OCI-LY3 (cell line): ENCODE measurements around the gene MRPL55.

Experiments used
- CTCF ChIP-seq: fragments of 200-600, 300-600 bp; sonication (generic); IDR thresholded peaks from 2 replicates; pipeline ENCODE4 v1.5.1; 2014; ENCODE audit warnings: antibody characterized with exemption, low read length, low read depth
- EZH2phosphoT487 ChIP-seq: fragments of 200-600 bp; shearing (Covaris generic); IDR thresholded peaks from 2 replicates; pipeline ENCODE4 v1.6.1; 2018; ENCODE audit warnings: antibody characterized with exemption, mixed run types, low read depth

- TF ChIP-seq CTCF (no peak), EZH2phosphoT487 (no peak)
Observed at GRCh38 chr1:228064296-228064695, 44.8 kb downstream of the MRPL55 start.
